Measurements from ENCODE around the gene KNG1.
"Not testable (repeated sequence)": the region's sequence is repeated elsewhere in the genome, so short reads cannot be mapped to it uniquely, and the experiment has no call there.

KNG1 gene

DNA sequence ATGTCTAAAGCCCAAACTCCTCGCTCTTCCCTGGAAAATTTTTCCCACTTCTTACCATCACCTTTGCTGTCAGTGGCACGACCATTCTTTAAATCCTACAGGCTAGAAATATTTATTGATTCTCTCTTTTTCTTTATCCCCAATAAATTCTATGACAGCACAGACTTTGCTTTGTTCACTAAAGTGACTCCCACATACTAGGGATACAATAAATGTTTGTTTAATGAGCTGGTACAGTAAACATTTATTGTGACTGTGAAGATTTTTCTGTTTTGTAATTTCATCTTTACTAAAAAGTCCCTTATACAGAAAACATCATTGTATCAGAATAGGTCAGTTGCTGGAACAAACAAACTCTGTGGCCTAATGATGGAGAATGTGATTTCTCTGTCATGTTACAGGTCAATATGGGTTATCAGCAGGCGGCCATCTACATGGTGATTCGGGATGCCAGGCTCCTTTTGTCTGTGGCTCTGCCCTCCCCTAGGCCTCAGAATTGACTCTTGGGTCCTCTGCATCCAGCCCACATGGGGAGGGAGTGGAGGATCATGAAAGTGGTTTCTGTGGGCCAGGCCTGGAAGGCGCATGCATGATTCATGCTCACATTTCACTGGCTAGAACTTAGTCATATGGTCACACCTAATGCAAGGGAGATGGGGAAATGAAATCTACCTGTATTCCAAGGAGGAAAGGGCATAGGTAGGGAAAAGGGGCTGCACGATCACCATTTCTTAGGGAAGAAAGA, 22.7 kb upstream of the KNG1 start:
- no peaks in the 10 kb centered on the region for H3K36me3 Mint-ChIP-seq (ENCODE audit: low read depth)
- H3K4me1 Mint-ChIP-seq (ENCODE audit: low read depth), result peaks cover 1% of the 10 kb centered on the region
- no peaks in the 10 kb centered on the region for H3K9me3 Mint-ChIP-seq
- H3K4me3 Mint-ChIP-seq, result no peak overlapping the region
- no peak for DNase-seq
- peaks cover 18% of the 10 kb centered on the region for H3K27me3 Mint-ChIP-seq
- no peak overlapping the region for H3K27ac Mint-ChIP-seq

- H3K27me3 Mint-ChIP-seq, result peaks cover 12% of the 10 kb centered on the region
- H3K4me1 Mint-ChIP-seq (ENCODE audit: low read depth), result peaks cover 5% of the 10 kb centered on the region
- H3K27ac Mint-ChIP-seq, result no peak overlapping the region
- no peaks in the 10 kb centered on the region for H3K36me3 Mint-ChIP-seq (ENCODE audit: low read depth)
- DNase-seq, result no peak
- H3K9me3 Mint-ChIP-seq, result no peaks in the 10 kb centered on the region
- no peak overlapping the region for H3K4me3 Mint-ChIP-seq
Observed at GRCh38 chr3:186696522-186696921, 20.6 kb upstream of the KNG1 start.

GRCh38 chr3:186697510-186697909, 19.6 kb upstream of the KNG1 start:
- peaks cover 8% of the 10 kb centered on the region for H3K27me3 Mint-ChIP-seq
- no peak overlapping the region for H3K27ac Mint-ChIP-seq

DNA sequence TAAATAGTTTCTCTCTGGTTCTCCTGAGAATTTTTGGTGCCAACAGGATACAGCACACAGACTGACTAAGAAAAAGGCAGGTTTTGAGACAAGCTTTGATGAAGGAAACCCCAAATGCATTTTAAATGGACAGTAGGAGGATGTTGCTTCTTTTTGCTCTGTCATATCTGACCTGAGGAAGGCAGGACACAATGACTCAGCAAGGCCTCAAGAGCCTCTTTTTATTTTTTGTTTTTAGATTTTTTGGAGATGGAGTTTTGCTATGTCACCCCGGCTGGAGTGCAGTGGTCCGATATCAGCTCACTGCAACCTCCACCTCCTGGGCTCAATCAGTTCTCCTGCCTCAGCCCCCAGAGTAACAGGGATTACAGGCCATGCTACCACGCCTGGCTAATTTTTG, 16.9 kb upstream of the KNG1 start:
- peaks cover 29% of the 10 kb centered on the region for H3K27me3 Mint-ChIP-seq
- H3K27ac Mint-ChIP-seq, result no peak overlapping the region
- no peaks in the 10 kb centered on the region for H3K9me3 Mint-ChIP-seq
- no peaks in the 10 kb centered on the region for H3K36me3 Mint-ChIP-seq (ENCODE audit: low read depth)
- no peak overlapping the region for H3K4me3 Mint-ChIP-seq
- DNase-seq, result no peak
- H3K4me1 Mint-ChIP-seq (ENCODE audit: low read depth), result peaks cover 7% of the 10 kb centered on the region

More at GRCh38 chr3:186697510-186697909, 19.6 kb upstream of the KNG1 start:
- Mint-ChIP-seq H3K4me1 (ENCODE audit: low read depth) (peaks cover 4% of the 10 kb centered on the region), H3K4me3 (no peak overlapping the region), H3K9me3 (no peaks in the 10 kb centered on the region), H3K36me3 (ENCODE audit: low read depth) (no peaks in the 10 kb centered on the region)
- no peak for DNase-seq

- not testable (repeated sequence) for H3K4me3 Mint-ChIP-seq; H3K27ac Mint-ChIP-seq; H3K36me3 Mint-ChIP-seq (ENCODE audit: low read depth); DNase-seq; H3K9me3 Mint-ChIP-seq
- peaks cover 16% of the 10 kb centered on the region for H3K4me1 Mint-ChIP-seq (ENCODE audit: low read depth)
- peaks cover 41% of the 10 kb centered on the region for H3K27me3 Mint-ChIP-seq
Observed at GRCh38 chr3:186702451-186702850, 14.7 kb upstream of the KNG1 start.

DNA sequence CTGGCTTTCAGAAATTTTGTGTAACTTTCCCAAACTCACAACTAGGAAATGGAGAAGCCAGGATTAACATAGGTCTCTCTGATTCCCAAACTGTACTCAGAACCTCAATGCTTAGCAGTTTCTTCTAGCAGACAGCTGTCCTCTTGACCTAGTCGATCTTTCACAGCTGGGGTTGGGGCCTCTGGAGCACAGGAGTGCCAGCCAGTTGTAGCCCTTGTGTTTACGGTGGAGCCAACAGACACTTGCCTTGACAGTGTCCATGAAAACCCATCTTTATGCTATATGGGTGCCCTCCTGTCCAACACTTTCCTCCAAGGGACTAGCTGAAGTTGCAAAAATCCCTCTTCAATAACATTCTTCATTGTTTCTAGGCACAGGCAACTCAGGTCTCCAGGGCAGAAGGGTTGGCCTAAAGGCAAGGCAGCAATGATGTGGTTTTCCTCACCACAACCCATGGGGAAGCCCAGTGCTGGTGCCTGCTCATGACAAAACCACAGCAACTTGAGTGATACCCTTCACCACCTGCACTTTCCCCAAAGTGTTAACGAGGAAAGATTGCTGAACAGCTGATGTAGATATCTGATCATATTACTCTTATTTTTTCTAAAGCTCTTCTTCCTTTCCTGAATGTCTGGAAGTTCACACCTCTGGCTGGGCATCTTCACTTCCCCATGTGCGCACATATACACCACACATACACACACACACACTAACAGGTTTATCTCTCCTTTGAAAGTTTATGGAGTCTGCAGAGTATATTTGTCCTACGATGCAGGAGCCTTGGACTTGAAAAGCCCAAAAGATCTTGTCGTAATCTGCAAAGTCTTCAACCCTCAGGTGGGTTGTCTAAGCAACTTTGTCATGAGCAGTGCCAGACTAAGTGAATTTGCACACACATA, 11.0 kb upstream of the KNG1 start:
- peak; percentile 39 for DNase-seq
- no peak overlapping the region for H3K27ac Mint-ChIP-seq
- H3K36me3 Mint-ChIP-seq (ENCODE audit: low read depth), result no peaks in the 10 kb centered on the region
- H3K4me3 Mint-ChIP-seq, result no peak overlapping the region
- H3K4me1 Mint-ChIP-seq (ENCODE audit: low read depth), result peaks cover 11% of the 10 kb centered on the region
- no peaks in the 10 kb centered on the region for H3K9me3 Mint-ChIP-seq
- H3K27me3 Mint-ChIP-seq, result peaks cover 53% of the 10 kb centered on the region

- Mint-ChIP-seq H3K27ac (no peak overlapping the region), H3K4me3 (no peak overlapping the region), H3K9me3 (no peaks in the 10 kb centered on the region), H3K4me1 (ENCODE audit: low read depth) (peaks cover 10% of the 10 kb centered on the region), H3K36me3 (ENCODE audit: low read depth) (no peaks in the 10 kb centered on the region), H3K27me3 (peaks cover 39% of the 10 kb centered on the region)
- DNase-seq, result no peak
Observed at GRCh38 chr3:186708983-186709679, 8.0 kb upstream of the KNG1 start.

- not testable (repeated sequence) for DNase-seq; H3K27ac Mint-ChIP-seq; H3K36me3 Mint-ChIP-seq (ENCODE audit: low read depth); H3K4me1 Mint-ChIP-seq (ENCODE audit: low read depth); H3K9me3 Mint-ChIP-seq; H3K4me3 Mint-ChIP-seq
- peaks cover 26% of the 10 kb centered on the region for H3K27me3 Mint-ChIP-seq
Observed at GRCh38 chr3:186710694-186711093, 6.5 kb upstream of the KNG1 start.

DNA sequence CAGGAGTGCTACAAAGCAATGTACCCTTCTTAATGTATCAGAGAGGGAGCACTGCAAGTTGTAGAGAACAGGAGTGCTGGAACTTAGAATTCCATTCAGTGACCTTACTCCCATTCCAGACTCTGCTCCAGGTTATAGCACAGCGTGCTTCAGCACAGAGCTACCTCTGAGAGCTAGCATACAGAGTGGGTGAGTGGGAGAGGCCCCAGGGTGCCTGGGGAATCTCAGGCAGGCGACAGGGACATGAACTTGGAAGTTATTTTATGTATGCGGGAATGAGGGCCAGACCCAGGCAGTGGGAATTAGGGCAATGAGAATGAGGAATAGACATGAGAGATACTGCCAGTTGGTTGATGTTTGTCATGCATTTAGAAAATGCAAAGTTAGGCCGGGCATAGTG, 3.7 kb upstream of the KNG1 start:
- no peak overlapping the region for H3K27ac Mint-ChIP-seq
- H3K36me3 Mint-ChIP-seq (ENCODE audit: low read depth), result no peaks in the 10 kb centered on the region
- no peak for DNase-seq
- H3K27me3 Mint-ChIP-seq, result peaks cover 8% of the 10 kb centered on the region
- H3K4me1 Mint-ChIP-seq (ENCODE audit: low read depth), result peaks cover 2% of the 10 kb centered on the region
- no peaks in the 10 kb centered on the region for H3K9me3 Mint-ChIP-seq
- H3K4me3 Mint-ChIP-seq, result no peak overlapping the region

DNA sequence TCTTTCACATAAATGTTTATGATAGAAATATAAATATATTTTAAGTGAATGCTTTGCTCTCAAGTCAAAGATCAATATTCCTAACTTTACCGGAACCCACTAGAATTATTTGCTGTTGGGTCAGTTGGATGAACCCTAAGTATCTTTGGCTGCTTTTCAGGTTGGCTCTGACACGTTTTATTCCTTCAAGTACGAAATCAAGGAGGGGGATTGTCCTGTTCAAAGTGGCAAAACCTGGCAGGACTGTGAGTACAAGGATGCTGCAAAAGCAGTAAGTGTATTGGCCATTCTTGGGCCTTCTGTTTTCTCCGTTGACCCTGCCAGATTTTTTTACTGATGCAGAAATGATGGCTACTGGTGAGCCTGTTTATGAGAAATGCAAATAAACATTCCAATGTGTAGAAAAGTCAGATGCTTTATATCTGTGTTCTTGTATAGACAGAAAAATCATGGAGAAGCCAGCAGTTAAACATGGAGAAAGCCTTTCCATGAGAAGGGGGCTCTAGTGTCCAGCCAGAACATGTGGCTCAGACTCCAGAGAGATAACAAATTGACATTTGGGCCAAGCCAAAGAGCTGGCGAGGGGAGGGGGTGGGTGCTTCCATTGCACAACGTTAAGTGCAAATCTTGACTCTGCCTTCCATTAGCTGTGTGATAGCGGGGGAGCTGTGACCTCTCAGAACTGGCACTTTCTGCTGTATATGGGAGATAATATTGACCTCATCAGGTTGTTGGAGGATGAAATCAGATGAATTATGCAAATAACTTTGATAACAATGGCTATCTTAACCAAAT, 3.0 kb downstream of the KNG1 start:
- H3K4me3 Mint-ChIP-seq, result no peak overlapping the region
- H3K4me1 Mint-ChIP-seq (ENCODE audit: low read depth), result peaks cover 3% of the 10 kb centered on the region
- no peak overlapping the region for H3K27ac Mint-ChIP-seq
- no peaks in the 10 kb centered on the region for H3K36me3 Mint-ChIP-seq (ENCODE audit: low read depth)
- DNase-seq, result no peak
- no peaks in the 10 kb centered on the region for H3K27me3 Mint-ChIP-seq
- no peaks in the 10 kb centered on the region for H3K9me3 Mint-ChIP-seq

GRCh38 chr3:186722457-186722856, 5.3 kb downstream of the KNG1 start:
- no peak overlapping the region for H3K27ac Mint-ChIP-seq
- no peak for DNase-seq
- peaks cover 3% of the 10 kb centered on the region for H3K4me1 Mint-ChIP-seq (ENCODE audit: low read depth)
- H3K4me3 Mint-ChIP-seq, result no peak overlapping the region
- no peaks in the 10 kb centered on the region for H3K36me3 Mint-ChIP-seq (ENCODE audit: low read depth)
- no peaks in the 10 kb centered on the region for H3K27me3 Mint-ChIP-seq
- H3K9me3 Mint-ChIP-seq, result no peaks in the 10 kb centered on the region

GRCh38 chr3:186724911-186725310, 7.8 kb downstream of the KNG1 start:
- H3K4me3 Mint-ChIP-seq, result no peak overlapping the region
- no peaks in the 10 kb centered on the region for H3K36me3 Mint-ChIP-seq (ENCODE audit: low read depth)
- H3K27me3 Mint-ChIP-seq, result no peaks in the 10 kb centered on the region
- no peaks in the 10 kb centered on the region for H3K4me1 Mint-ChIP-seq (ENCODE audit: low read depth)
- H3K9me3 Mint-ChIP-seq, result no peaks in the 10 kb centered on the region
- DNase-seq, result no peak
- H3K27ac Mint-ChIP-seq, result no peak overlapping the region

DNA sequence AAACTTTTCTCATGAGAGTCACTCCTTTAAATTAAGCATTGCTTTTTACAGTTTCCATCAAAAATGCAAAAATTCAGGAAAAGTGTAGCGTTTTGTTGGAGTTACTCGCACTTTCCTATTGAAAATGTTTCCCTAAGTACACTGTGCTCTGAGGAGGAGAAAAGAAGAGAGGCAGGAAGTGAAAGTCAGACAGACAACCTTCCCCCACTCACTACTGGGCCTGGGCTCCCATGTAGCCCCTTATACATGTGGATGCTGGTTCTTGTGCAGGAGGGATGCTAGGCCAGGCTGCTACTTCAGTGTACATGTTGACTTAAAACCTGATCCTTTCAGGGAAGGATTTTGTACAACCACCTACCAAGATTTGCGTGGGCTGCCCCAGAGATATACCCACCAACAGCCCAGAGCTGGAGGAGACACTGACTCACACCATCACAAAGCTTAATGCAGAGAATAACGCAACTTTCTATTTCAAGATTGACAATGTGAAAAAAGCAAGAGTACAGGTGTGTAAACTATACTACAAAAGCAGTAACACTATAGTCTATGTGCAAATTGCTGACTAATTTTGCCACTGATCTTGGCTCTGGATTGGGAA, 15.1 kb downstream of the KNG1 start:
- Mint-ChIP-seq H3K9me3 (no peaks in the 10 kb centered on the region), H3K36me3 (ENCODE audit: low read depth) (no peaks in the 10 kb centered on the region), H3K27me3 (no peaks in the 10 kb centered on the region), H3K27ac (peak overlapping the region; percentile 72), H3K4me1 (ENCODE audit: low read depth) (peaks cover 16% of the 10 kb centered on the region), H3K4me3 (no peak overlapping the region)
- peak; percentile 34 for DNase-seq

All from activated T-cell treated with anti-CD3 and anti-CD28 coated beads, Interleukin-2, amount 50 U/mL, for 24 hours (primary cell).